Measurements from ENCODE around the gene PHF1.

Gene PHF1

GRCh38 chr6:33390173-33390572 is 20.6 kb upstream of the PHF1 start (continued):
- TF ChIP-seq ZBTB21 (tag by site-specific recombination; IDR thresholded peaks at IDR 0.05), result no peak
- no peak for TF ChIP-seq PRDM1 (tag by site-specific recombination; IDR thresholded peaks at IDR 0.05)

- Histone ChIP-seq H3K4me3 (ENCODE audit: low read depth, low read length) (peak overlapping the region; percentile 6), H3K4me1 (ENCODE audit: control insufficient read depth, insufficient read depth, low read length) (peaks cover 10% of the 10 kb centered on the region), H3K36me3 (ENCODE audit: control insufficient read depth in 2 of 2, insufficient read depth in 1 of 2, low read length in 2 of 2) (peaks cover 0 to 15% of the 10 kb centered on the region in 2 experiments; a peak in 2 of 3 replicates), H3K9me3 (ENCODE audit: control insufficient read depth, insufficient read depth, low read depth, low read length) (no peaks in the 10 kb centered on the region), H3K27ac (ENCODE audit: extremely low read depth, low read depth, low read length) (peak overlapping the region; percentile 27)
- no peak for TF ChIP-seq PRDM1 (tag by site-specific recombination; IDR thresholded peaks at IDR 0.05)
- TF ChIP-seq HOXA7 (CRISPR knock-in tag; IDR thresholded peaks at IDR 0.05; ENCODE audit: borderline replicate concordance), result no peak
- no peak for TF ChIP-seq ZNF549 (tag by site-specific recombination; IDR thresholded peaks at IDR 0.05)
- TF ChIP-seq ZNF776 (tag by site-specific recombination; IDR thresholded peaks at IDR 0.05; ENCODE audit: borderline replicate concordance), result no peak
- TF ChIP-seq ZFP37 (tag by site-specific recombination; IDR thresholded peaks at IDR 0.05), result peak; percentile 35; the same call in 1 of the 2 replicates
- TF ChIP-seq GLI4 (tag by site-specific recombination; IDR thresholded peaks at IDR 0.05), result no peak
- no peak for TF ChIP-seq ZNF248 (tag by site-specific recombination; IDR thresholded peaks at IDR 0.05)
- no peak for TF ChIP-seq CTCF (tag by site-specific recombination; IDR thresholded peaks at IDR 0.05)
- TF ChIP-seq ZNF558 (tag by site-specific recombination; IDR thresholded peaks at IDR 0.05), result no peak
- TF ChIP-seq ZIC2 (tag by site-specific recombination; IDR thresholded peaks at IDR 0.05), result no peak
- TF ChIP-seq ZNF518A (tag by site-specific recombination; conservative IDR thresholded peaks at IDR 0.05; ENCODE audit: low read depth), result peak; percentile 68; the same call in 1 of the 2 replicates
- no peak for TF ChIP-seq ZNF510 (tag by site-specific recombination; IDR thresholded peaks at IDR 0.05; ENCODE audit: insufficient replicate concordance)
- TF ChIP-seq ZNF202 (tag by site-specific recombination; IDR thresholded peaks at IDR 0.05; ENCODE audit: borderline replicate concordance), result no peak
- TF ChIP-seq IKZF3 (tag by site-specific recombination; IDR thresholded peaks at IDR 0.05), result peak; percentile 64; the same call in 1 of the 2 replicates
- no peak for TF ChIP-seq ZBTB44 (tag by site-specific recombination; IDR thresholded peaks at IDR 0.05)
- TF ChIP-seq ZNF18 (tag by site-specific recombination; IDR thresholded peaks at IDR 0.05), result peak; percentile 17; the same call in 1 of the 2 replicates
- no peak for TF ChIP-seq ZNF449 (tag by site-specific recombination; IDR thresholded peaks at IDR 0.05)
- peak; percentile 47; the same call in 1 of the 2 replicates for TF ChIP-seq ZNF324 (tag by site-specific recombination; IDR thresholded peaks at IDR 0.05)
- TF ChIP-seq TSHZ1 (tag by site-specific recombination; IDR thresholded peaks at IDR 0.05; ENCODE audit: borderline replicate concordance), result 0 out of 2 replicates have a peak, but pooled peaks have one; percentile 11
- CTCF ChIA-PET, result interaction anchor here (0.5 to 1.6 kb wide), 45 partner anchors 9 to 190 kb away, joined by 3 to 21 read pairs (median 5); partner anchors contain the start of genes B3GALT4, RPS18, VPS52 and ZBTB22
- POLR2A ChIA-PET, result interaction anchor here (1.0 kb wide), 1 partner anchor 114 kb away, joined by 4 read pairs; the partner anchor contains the start of gene B3GALT4
Observed at GRCh38 chr6:33390767-33391277, 20.0 kb upstream of the PHF1 start.
